Stomach (tissue), 9 donors: ENCODE data around the gene VPS13D. TPM values are rescaled to one million over a fixed set of nuclear protein-coding genes. Genes with fewer than 3 reads are reported as not detected.
"Not testable (repeated sequence)": the region's sequence is repeated elsewhere in the genome, so short reads cannot be mapped to it uniquely, and the experiment has no call there.

Experiments
- DNase-seq, 2 donors: peaks; one replicate each; pipeline versions ENCODE4 v3.0.0 to v3.0.0-alpha.2; 2013 to 2019
- H3K27ac ChIP-seq, 5 donors: fragments of 200-600 bp in 4 of 5; sonication (generic) in 4 of 5; one replicate each; pipeline ENCODE4 v1.5.1; 2013 to 2019; ENCODE audit warnings: mild to moderate bottlenecking in 1 of 5, moderate library complexity in 1 of 5
- H3K27me3 ChIP-seq, 3 donors: fragments of 200-600 bp; sonication (generic); one replicate each; pipeline ENCODE4 v1.5.1; 2017 to 2019; ENCODE audit warnings: mixed run types in 1 of 3
- H3K36me3 ChIP-seq, 4 donors: fragments of 200-600 bp; sonication (generic); 1 replicate in 3 of 4; 2 replicates in 1 of 4; pipeline ENCODE4 v1.5.1; 2016 to 2019
- H3K4me1 ChIP-seq, 4 donors: fragments of 200-600 bp; sonication (generic); one replicate each; pipeline ENCODE4 v1.5.1; 2016 to 2019
- H3K4me3 ChIP-seq, 4 donors: fragments of 200-600 bp; sonication (generic) in 3 of 4; one replicate each; pipeline ENCODE4 v1.5.1; 2016 to 2019; ENCODE audit warnings: mild to moderate bottlenecking in 1 of 4
- H3K9me3 ChIP-seq, 4 donors: fragments of 200-600 bp; sonication (generic); one replicate each; pipeline ENCODE4 v1.5.1; 2016 to 2019
- CTCF ChIP-seq, 7 experiments: fragments of 450-650 bp in 4 of 7; fragments of 200-600 bp in 3 of 7; sonication (generic) in 3 of 7; IDR thresholded peaks; one replicate each; pipeline ENCODE4 v1.5.1; 2016 to 2019; ENCODE audit warnings: antibody characterized with exemption in 7 of 7, control low read depth in 2 of 7, mild to moderate bottlenecking in 1 of 7
- EP300 ChIP-seq: sonication (generic); formaldehyde crosslinking; IDR thresholded peaks from one replicate; pipeline ENCODE4 v1.6.1; 2017; ENCODE audit warnings: antibody characterized with exemption
- POLR2A ChIP-seq, 4 donors: fragments of 450-650 bp; IDR thresholded peaks; one replicate each; pipeline ENCODE4 v1.6.1; 2016; ENCODE audit warnings: antibody characterized with exemption in 4 of 4, control low read depth in 2 of 4, mild to moderate bottlenecking in 1 of 4, moderate library complexity in 1 of 4
- POLR2AphosphoS5 ChIP-seq, 3 donors: sonication (generic); formaldehyde crosslinking; IDR thresholded peaks; one replicate each; pipeline ENCODE4 v1.6.1; 2016; ENCODE audit warnings: antibody characterized with exemption in 3 of 3
- WGBS, 5 donors: extraction: QIAGEN DNeasy Blood & Tissue Kit in 3 of 5; methylation state at CpG; one replicate each; pipeline versions ENCODE4 v1.1.5 to v1.1.7; 2013 to 2018; 5-methylcytosine and 5-hydroxymethylcytosine counted together
- intact Hi-C: fragments of 100-400 bp; cut with DNase I; formaldehyde crosslinking; loops from one replicate; pipeline ENCODE4 v1.15.1; 2023; ENCODE audit warnings: low total_unique reads
- polyA plus RNA-seq, 3 donors: library from polyadenylated mRNA; stranded (reverse); fragments of 200-250 nt; gene quantifications; one replicate each; pipeline ENCODE4 v1.2.3, GENCODE V29; 2013
- total RNA-seq, 5 donors: library from RNA; depleted of rRNA; stranded (reverse); fragments of >200 nt; gene quantifications; one replicate each; pipeline versions ENCODE4 v1.1.0 to v1.2.3, GENCODE V29; 2014 to 2016
- donor health status: healthy with polysubstance abuse.
- donor health status: Bipolar disorder and iron deficiency.
- donor health status: healthy.

Gene VPS13D
- total and polyA plus RNA-seq, 8 donors = 6.7 to 106 (median 66.5) TPM

DNA sequence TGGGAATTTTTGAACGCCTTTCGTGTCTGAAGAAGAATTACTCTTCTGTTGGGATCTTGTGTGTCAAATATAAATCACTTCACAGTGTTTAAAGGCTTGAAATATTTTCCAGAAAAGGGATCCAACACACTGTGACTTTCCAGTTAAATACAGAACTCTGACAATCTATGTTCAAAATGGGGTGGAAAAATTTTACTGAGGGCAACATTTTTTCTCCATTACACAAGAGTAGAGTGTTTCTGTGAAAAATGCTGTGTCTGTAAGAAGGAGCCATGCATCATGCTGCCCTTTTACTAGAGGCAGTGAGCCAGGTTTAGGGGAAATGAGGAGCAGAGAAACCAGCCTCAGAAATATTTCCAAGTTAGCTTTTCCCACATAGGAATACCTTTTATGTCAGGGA, 86.5 kb downstream of the VPS13D start:
- TF ChIP-seq POLR2AphosphoS5 (IDR thresholded peaks at IDR 0.05) = peak in 2 of 3 donors; percentile 28 to 32
- TF ChIP-seq CTCF (IDR thresholded peaks at IDR 0.05) = no peak
- Histone ChIP-seq H3K9me3 (no peaks in the 10 kb centered on the region), H3K4me3 (no peak overlapping the region), H3K4me1 (peaks cover 0 to 32% (median 9%) of the 10 kb centered on the region in 4 donors), H3K27ac (peak overlapping the region in 4 of 5 donors; percentile 51 to 78 (median 68)), H3K27me3 (no peaks in the 10 kb centered on the region), H3K36me3 (peaks cover 31 to 98% (median 85%) of the 10 kb centered on the region in 4 donors)
- WGBS, 5 donors = 71 to 96% (median 85%) methylated on average over 2 of the region's 2 CpGs
- peak in 1 of 2 donors; percentile 61 for DNase-seq
- intact Hi-C loops = loop anchor here (10.0 kb wide), 2 partner anchors 308 to 338 kb away; no protein-coding TSS in a partner anchor

GRCh38 chr1:12320486-12320885, 90.7 kb downstream of the VPS13D start:
- H3K27ac ChIP-seq = no peak overlapping the region
- DNase-seq = no peak
- no peak overlapping the region for H3K4me3 ChIP-seq
- TF ChIP-seq POLR2A (IDR thresholded peaks at IDR 0.05) (no peak), CTCF (IDR thresholded peaks at IDR 0.05) (no peak), POLR2AphosphoS5 (IDR thresholded peaks at IDR 0.05) (no peak), EP300 (no peak)
- peaks cover 43 to 99% (median 91%) of the 10 kb centered on the region in 4 donors for H3K36me3 ChIP-seq
- no peaks in the 10 kb centered on the region for H3K27me3 ChIP-seq
- no peaks in the 10 kb centered on the region for H3K9me3 ChIP-seq
- peaks cover 0 to 21% (median 3%) of the 10 kb centered on the region in 4 donors for H3K4me1 ChIP-seq
- WGBS, 5 donors = 65 to 79% (median 73%) methylated on average over 2 of the region's 2 CpGs
- intact Hi-C loops = no loop called here

DNA sequence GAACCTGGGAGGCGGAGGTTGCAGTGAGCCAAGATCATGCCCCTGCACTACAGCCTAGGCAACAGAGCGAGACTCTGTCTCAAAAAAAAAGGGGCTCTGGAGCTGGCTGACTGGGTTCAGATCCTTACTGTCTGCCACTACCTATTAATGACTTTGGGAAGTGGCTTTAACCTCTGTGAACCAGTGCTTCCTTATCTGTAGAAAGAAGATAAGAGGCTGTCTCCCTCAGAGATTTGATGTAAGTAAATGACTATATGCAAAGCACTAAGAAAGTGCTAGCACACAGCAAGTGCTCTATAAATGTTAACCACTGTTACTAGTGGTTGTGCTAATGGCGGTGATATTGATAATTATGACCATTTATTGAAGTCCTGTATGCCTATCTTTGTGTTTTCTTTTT, 94.6 kb downstream of the VPS13D start:
- H3K9me3 ChIP-seq = no peaks in the 10 kb centered on the region
- no peaks in the 10 kb centered on the region for H3K27me3 ChIP-seq
- 95 to 99% (median 98%) methylated on average over 3 of the region's 3 CpGs for WGBS, 5 donors
- no peaks in the 10 kb centered on the region for H3K4me1 ChIP-seq
- no peak overlapping the region for H3K4me3 ChIP-seq
- intact Hi-C loops = no loop called here
- TF ChIP-seq CTCF (IDR thresholded peaks at IDR 0.05) = no peak
- no peak for TF ChIP-seq EP300
- no peak for TF ChIP-seq POLR2AphosphoS5 (IDR thresholded peaks at IDR 0.05)
- no peak for TF ChIP-seq POLR2A (IDR thresholded peaks at IDR 0.05)
- DNase-seq = no peak
- peaks cover 44 to 96% (median 92%) of the 10 kb centered on the region in 4 donors for H3K36me3 ChIP-seq
- no peak overlapping the region for H3K27ac ChIP-seq

- H3K27me3 ChIP-seq, DNase-seq, H3K4me1 ChIP-seq, intact Hi-C loops, H3K27ac ChIP-seq, H3K9me3 ChIP-seq, H3K4me3 ChIP-seq: not testable (repeated sequence)
- peaks cover 41 to 96% (median 92%) of the 10 kb centered on the region in 4 donors for H3K36me3 ChIP-seq
- WGBS, 5 donors = 99 to 100% (median 99%) methylated on average over 5 of the region's 5 CpGs
These were observed 95.1 kb downstream of the VPS13D start for GRCh38 chr1:12324973-12325372.

DNA sequence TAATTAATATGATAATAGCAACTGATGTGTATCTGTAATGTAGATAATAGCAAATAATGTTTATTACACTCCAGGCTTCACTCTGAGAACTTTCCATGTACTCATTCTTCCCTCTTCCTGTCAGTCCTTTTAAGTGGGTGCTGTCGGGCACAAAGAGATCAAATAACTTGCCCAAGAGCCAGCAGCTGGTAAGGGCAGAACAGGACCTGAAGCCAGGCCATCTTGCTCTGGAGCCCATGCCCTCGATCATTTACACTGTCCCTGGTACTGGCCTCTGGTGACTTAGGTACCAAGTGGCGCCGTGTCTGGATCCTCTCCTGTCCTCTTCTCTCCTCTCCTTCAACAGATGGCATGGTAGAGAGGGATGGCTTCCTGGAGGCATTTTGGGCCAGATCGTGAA, 97.2 kb downstream of the VPS13D start:
- no peaks in the 10 kb centered on the region for H3K27me3 ChIP-seq
- no peak for TF ChIP-seq POLR2AphosphoS5 (IDR thresholded peaks at IDR 0.05)
- TF ChIP-seq EP300 = no peak
- TF ChIP-seq POLR2A (IDR thresholded peaks at IDR 0.05) = no peak
- TF ChIP-seq CTCF (IDR thresholded peaks at IDR 0.05) = no peak
- peaks cover 46 to 94% (median 90%) of the 10 kb centered on the region in 4 donors for H3K36me3 ChIP-seq
- no peak overlapping the region for H3K4me3 ChIP-seq
- H3K9me3 ChIP-seq = no peaks in the 10 kb centered on the region
- H3K4me1 ChIP-seq = no peaks in the 10 kb centered on the region
- intact Hi-C loops = no loop called here
- DNase-seq = no peak
- 94 to 99% (median 95%) methylated on average over 5 of the region's 5 CpGs for WGBS, 5 donors
- no peak overlapping the region for H3K27ac ChIP-seq
